Stomach (tissue), 9 donors: ENCODE measurements around the gene PLPPR3. TPM values are rescaled to one million over a fixed set of nuclear protein-coding genes. Genes with fewer than 3 reads are reported as not detected.

Experiments
- DNase-seq, 2 donors: peaks; one replicate each; pipeline versions ENCODE4 v3.0.0 to v3.0.0-alpha.2; 2013 to 2019
- H3K27ac ChIP-seq, 5 donors: fragments of 200-600 bp in 4 of 5; sonication (generic) in 4 of 5; one replicate each; pipeline ENCODE4 v1.5.1; 2013 to 2019; ENCODE audit warnings: mild to moderate bottlenecking in 1 of 5, moderate library complexity in 1 of 5
- H3K27me3 ChIP-seq, 3 donors: fragments of 200-600 bp; sonication (generic); one replicate each; pipeline ENCODE4 v1.5.1; 2017 to 2019; ENCODE audit warnings: mixed run types in 1 of 3
- H3K36me3 ChIP-seq, 4 donors: fragments of 200-600 bp; sonication (generic); 1 replicate in 3 of 4; 2 replicates in 1 of 4; pipeline ENCODE4 v1.5.1; 2016 to 2019
- H3K4me1 ChIP-seq, 4 donors: fragments of 200-600 bp; sonication (generic); one replicate each; pipeline ENCODE4 v1.5.1; 2016 to 2019
- H3K4me3 ChIP-seq, 4 donors: fragments of 200-600 bp; sonication (generic) in 3 of 4; one replicate each; pipeline ENCODE4 v1.5.1; 2016 to 2019; ENCODE audit warnings: mild to moderate bottlenecking in 1 of 4
- H3K9me3 ChIP-seq, 4 donors: fragments of 200-600 bp; sonication (generic); one replicate each; pipeline ENCODE4 v1.5.1; 2016 to 2019
- EP300 ChIP-seq: sonication (generic); formaldehyde crosslinking; IDR thresholded peaks from one replicate; pipeline ENCODE4 v1.6.1; 2017; ENCODE audit warnings: antibody characterized with exemption
- POLR2A ChIP-seq, 4 donors: fragments of 450-650 bp; IDR thresholded peaks; one replicate each; pipeline ENCODE4 v1.6.1; 2016; ENCODE audit warnings: antibody characterized with exemption in 4 of 4, control low read depth in 2 of 4, mild to moderate bottlenecking in 1 of 4, moderate library complexity in 1 of 4
- POLR2AphosphoS5 ChIP-seq, 3 donors: sonication (generic); formaldehyde crosslinking; IDR thresholded peaks; one replicate each; pipeline ENCODE4 v1.6.1; 2016; ENCODE audit warnings: antibody characterized with exemption in 3 of 3
- WGBS, 5 donors: extraction: QIAGEN DNeasy Blood & Tissue Kit in 3 of 5; methylation state at CpG; one replicate each; pipeline versions ENCODE4 v1.1.5 to v1.1.7; 2013 to 2018; 5-methylcytosine and 5-hydroxymethylcytosine counted together
- intact Hi-C: fragments of 100-400 bp; cut with DNase I; formaldehyde crosslinking; loops from one replicate; pipeline ENCODE4 v1.15.1; 2023; ENCODE audit warnings: low total_unique reads
- polyA plus RNA-seq, 3 donors: library from polyadenylated mRNA; stranded (reverse); fragments of 200-250 nt; gene quantifications; one replicate each; pipeline ENCODE4 v1.2.3, GENCODE V29; 2013
- total RNA-seq, 5 donors: library from RNA; depleted of rRNA; stranded (reverse); fragments of >200 nt; gene quantifications; one replicate each; pipeline versions ENCODE4 v1.1.0 to v1.2.3, GENCODE V29; 2014 to 2016
- TF ChIP-seq, protein P1 (sequence below), 7 experiments: fragments of 450-650 bp in 4 of 7; fragments of 200-600 bp in 3 of 7; sonication (generic) in 3 of 7; IDR thresholded peaks; one replicate each; pipeline ENCODE4 v1.5.1; 2016 to 2019; ENCODE audit warnings: antibody characterized with exemption in 7 of 7, control low read depth in 2 of 7, mild to moderate bottlenecking in 1 of 7
- donor health status: healthy with polysubstance abuse.
- donor health status: Bipolar disorder and iron deficiency.
- donor health status: healthy.

PLPPR3 gene
- total and polyA plus RNA-seq, 8 donors = 0.46 to 0.55 TPM; not detected in 6

DNA sequence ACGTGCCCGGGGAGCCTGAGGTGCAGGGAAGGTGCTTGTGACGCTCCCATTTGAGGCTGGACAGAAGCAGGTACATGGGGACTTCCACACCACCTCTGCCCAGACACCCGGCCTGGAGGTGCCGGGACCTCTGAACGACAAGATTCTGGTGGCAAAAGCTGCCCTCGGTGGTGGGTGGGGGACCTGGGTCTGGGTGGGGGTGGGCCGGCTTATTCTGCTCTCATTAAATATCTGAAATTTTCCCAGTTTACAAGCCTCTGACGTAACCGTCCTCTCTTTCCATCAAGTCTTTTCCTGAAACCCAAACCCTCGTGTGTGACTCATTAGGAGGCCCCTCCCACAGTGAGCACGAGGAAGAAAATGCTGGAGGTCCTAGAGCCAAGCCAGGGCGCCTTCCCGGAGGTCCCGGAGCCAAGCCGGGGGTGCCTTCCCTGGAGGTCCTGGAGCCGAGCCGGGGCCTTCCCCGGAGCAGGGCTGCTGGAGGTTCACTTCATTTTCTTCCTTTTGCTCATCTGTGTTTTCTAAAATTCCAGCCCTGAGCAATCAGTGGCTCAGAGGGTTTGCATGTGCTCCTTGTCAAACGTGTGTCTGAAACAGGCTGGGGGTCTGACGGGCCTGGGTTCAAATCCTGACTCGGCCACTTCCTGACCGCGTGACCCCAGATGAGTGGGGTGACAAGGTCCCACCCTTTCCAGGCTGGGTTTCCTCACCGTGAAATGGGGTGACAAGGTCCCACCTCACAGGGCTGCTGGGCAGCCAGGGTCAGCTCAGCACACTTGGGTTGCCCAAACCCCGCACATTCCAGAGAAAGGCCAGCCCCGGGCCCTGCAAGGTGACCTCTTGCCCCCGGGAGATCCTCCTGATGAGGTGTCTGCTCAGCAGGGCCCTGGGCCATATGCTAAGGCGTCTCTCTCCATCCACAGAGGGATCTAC lies 47.8 kb upstream of the PLPPR3 start:
- DNase-seq = peak in 1 of 2 donors; percentile 79
- H3K4me3 ChIP-seq = no peak overlapping the region
- peak overlapping the region; percentile 58 to 90 (median 84) for H3K27ac ChIP-seq
- peaks cover 12 to 52% (median 33%) of the 10 kb centered on the region in 4 donors for H3K4me1 ChIP-seq
- no peaks in the 10 kb centered on the region for H3K27me3 ChIP-seq
- intact Hi-C loops = loop anchor here (5.0 kb wide), 1 partner anchor 48 kb away; the partner anchor contains the start of gene KISS1R
- H3K36me3 ChIP-seq = peaks cover 16 to 67% (median 59%) of the 10 kb centered on the region in 4 donors
- no peaks in the 10 kb centered on the region for H3K9me3 ChIP-seq
- 67 to 77% (median 69%) methylated on average over 26 to 29 of the region's 29 CpGs for WGBS, 5 donors
- TF ChIP-seq EP300 (no peak), POLR2AphosphoS5 (IDR thresholded peaks at IDR 0.05) (peak in 1 of 3 donors; percentile 50), POLR2A (IDR thresholded peaks at IDR 0.05) (no peak)
- TF ChIP-seq, protein P1, sequence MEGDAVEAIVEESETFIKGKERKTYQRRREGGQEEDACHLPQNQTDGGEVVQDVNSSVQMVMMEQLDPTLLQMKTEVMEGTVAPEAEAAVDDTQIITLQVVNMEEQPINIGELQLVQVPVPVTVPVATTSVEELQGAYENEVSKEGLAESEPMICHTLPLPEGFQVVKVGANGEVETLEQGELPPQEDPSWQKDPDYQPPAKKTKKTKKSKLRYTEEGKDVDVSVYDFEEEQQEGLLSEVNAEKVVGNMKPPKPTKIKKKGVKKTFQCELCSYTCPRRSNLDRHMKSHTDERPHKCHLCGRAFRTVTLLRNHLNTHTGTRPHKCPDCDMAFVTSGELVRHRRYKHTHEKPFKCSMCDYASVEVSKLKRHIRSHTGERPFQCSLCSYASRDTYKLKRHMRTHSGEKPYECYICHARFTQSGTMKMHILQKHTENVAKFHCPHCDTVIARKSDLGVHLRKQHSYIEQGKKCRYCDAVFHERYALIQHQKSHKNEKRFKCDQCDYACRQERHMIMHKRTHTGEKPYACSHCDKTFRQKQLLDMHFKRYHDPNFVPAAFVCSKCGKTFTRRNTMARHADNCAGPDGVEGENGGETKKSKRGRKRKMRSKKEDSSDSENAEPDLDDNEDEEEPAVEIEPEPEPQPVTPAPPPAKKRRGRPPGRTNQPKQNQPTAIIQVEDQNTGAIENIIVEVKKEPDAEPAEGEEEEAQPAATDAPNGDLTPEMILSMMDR (IDR thresholded peaks at IDR 0.05) = no peak

DNA sequence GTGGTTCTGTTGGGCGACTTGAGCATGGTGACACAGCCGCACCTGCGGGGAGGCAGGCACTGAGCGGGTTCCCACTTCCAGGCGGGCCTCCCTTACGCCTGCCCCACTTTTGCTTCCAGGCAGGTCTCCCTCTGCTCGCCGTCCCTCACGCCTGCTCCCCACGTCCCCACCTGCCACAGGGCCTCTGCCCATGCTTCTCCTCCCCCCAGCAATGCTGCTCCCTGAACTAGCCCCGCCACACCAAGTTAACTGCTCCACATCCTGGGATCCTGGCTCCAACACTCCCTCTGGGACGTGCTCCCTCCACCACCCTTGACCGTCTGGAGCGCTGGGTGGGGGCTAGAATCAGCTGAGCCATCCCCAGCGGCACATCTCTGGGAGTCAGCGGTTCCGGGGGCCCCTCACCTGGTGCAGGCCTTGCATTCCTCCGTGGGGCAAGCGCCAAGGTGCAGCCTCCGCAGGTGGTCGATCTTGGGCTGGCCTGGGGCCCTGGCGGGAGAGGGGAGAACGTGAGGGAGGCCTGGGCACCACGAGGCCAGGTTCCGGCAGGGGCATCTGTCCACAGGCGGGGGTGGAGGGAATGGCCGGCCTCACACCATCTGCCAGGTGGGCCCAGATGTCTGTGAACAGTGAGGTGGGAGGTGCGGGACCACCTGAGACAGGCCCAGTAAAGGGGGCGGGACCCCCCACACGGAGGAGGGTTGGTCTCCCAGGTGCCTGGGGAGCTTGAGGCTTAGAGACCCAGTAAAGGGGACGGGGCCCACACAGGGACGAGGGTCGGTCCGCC lies 46.9 kb upstream of the PLPPR3 start:
- TF ChIP-seq, protein P1 (IDR thresholded peaks at IDR 0.05) = no peak
- no peak for TF ChIP-seq POLR2A (IDR thresholded peaks at IDR 0.05)
- TF ChIP-seq EP300 = no peak
- no peak for TF ChIP-seq POLR2AphosphoS5 (IDR thresholded peaks at IDR 0.05)
- no peaks in the 10 kb centered on the region for H3K9me3 ChIP-seq
- H3K36me3 ChIP-seq = peaks cover 16 to 58% (median 50%) of the 10 kb centered on the region in 4 donors
- peaks cover 17 to 58% (median 36%) of the 10 kb centered on the region in 4 donors for H3K4me1 ChIP-seq
- no peak for DNase-seq
- peak overlapping the region; percentile 58 to 90 (median 84) for H3K27ac ChIP-seq
- no peak overlapping the region for H3K4me3 ChIP-seq
- no peaks in the 10 kb centered on the region for H3K27me3 ChIP-seq
- intact Hi-C loops = loop anchor here (5.0 kb wide), 1 partner anchor 49 kb away; the partner anchor contains the start of gene KISS1R
- 85 to 94% (median 92%) methylated on average over 29 to 34 of the region's 34 CpGs for WGBS, 5 donors

DNA sequence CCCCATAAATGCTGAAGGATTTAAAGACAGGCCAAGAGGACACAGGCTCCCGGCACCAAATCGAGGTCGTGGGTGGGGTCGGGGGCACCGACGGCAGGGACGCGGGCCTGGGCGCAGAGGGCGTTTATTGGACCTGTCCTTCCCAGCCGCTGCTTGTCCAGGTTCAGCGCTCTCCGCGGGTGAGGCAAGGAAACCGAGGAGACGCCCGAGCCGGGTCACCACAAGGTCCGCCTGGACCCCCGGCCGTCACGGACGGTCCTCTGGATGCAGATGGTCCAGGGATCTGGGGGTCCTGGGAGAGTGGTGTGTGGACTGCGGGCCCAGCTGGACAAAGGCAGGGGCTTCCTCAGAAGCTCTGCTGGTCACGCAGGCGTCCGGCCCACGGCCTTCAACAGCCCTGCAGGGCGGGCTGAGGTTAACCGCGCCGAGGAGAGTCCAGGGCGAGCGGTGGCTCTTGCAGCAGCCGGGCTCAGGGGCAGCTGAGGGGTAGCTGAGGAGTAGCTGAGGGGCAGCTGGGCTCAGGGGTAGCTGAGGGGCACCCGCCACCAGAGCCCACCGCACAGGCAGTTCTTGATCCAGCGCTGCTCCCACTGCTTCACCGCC lies 46.2 kb upstream of the PLPPR3 start:
- H3K27me3 ChIP-seq = peaks cover 0 to 2% (median 0%) of the 10 kb centered on the region in 3 donors
- WGBS, 5 donors = 93 to 97% (median 94%) methylated on average over 33 to 39 of the region's 39 CpGs
- DNase-seq = no peak
- H3K36me3 ChIP-seq = peaks cover 16 to 53% (median 46%) of the 10 kb centered on the region in 4 donors
- no peaks in the 10 kb centered on the region for H3K9me3 ChIP-seq
- H3K4me1 ChIP-seq = peaks cover 22 to 59% (median 40%) of the 10 kb centered on the region in 4 donors
- H3K4me3 ChIP-seq = no peak overlapping the region
- intact Hi-C loops = loop anchor here (5.0 kb wide), 1 partner anchor 49 kb away; the partner anchor contains the start of gene KISS1R
- peak overlapping the region in 2 of 5 donors; percentile 85 to 90 for H3K27ac ChIP-seq
- TF ChIP-seq EP300 = no peak
- TF ChIP-seq, protein P1 (IDR thresholded peaks at IDR 0.05) = no peak
- no peak for TF ChIP-seq POLR2A (IDR thresholded peaks at IDR 0.05)
- TF ChIP-seq POLR2AphosphoS5 (IDR thresholded peaks at IDR 0.05) = no peak
